GM12892 (cell line): Measurements from ENCODE around the gene MARCKS.

ENCODE experiments used
- POLR2A ChIP-seq: IDR thresholded peaks from 2 replicates; pipeline ENCODE4 v1.6.1; 2011; ENCODE audit warnings: low read depth, low read length, control low read depth
- POLR2AphosphoS5 ChIP-seq: IDR thresholded peaks from 2 replicates; pipeline ENCODE4 v1.6.1; 2011; ENCODE audit warnings: low read depth, low read length, control low read depth
- TAF1 ChIP-seq: IDR thresholded peaks from 2 replicates; pipeline ENCODE4 v1.6.1; 2011; ENCODE audit warnings: low read depth, mild to moderate bottlenecking, control low read depth, low read length, borderline replicate concordance

DNA sequence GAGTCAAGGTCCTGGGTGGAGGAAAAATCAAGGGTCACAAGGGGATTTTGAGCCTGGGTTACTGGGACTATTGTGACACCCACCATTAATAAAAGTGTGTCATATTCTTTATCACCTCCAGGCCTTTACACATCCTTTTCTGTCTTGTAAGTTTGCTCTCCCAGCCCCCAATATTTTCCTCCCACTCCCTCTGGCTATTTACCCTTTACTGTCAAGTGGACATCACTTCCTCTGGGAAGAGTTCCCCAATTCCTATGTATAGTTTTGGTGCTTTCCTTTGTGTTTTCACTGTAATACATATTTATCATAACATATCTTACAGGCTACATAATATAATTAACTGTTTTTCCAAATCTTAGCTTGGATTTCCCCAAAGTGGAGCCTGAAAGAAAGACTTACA lies 36.3 kb downstream of the MARCKS start:
- TF ChIP-seq TAF1 (no peak), POLR2A (no peak), POLR2AphosphoS5 (no peak)
